Islet precursor cell (in vitro differentiated cells): ENCODE data around the gene RASGRP1.
A peak's percentile ranks its signal among the peaks of the same experiment; 100 is the strongest.

Experiments used
- DNase-seq: peaks from one replicate; pipeline ENCODE4 v3.0.0-alpha.2; 2018

RASGRP1 gene

GRCh38 chr15:38563723-38564519 is 693 bp downstream of the RASGRP1 start:
- DNase-seq, result peak; percentile 82

DNA sequence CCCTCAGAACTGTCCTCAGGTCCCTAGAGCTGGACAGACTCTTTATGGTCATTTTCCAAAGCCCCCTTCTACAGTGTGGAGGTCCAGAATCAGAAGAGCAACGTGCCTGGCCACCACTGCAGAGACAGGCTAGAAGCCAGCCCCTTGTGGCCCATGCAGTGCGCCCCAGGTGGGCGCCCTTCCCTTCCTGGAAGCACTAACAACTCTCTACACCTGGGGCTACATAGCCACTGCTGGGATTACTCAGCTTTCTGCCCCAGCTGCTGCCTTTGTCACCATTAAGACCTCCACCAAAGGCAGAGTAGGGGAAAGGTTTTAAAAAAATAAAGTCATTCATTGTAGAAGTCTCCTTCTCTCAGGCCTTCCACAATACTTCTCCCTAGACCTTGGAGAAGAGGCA is 2.3 kb downstream of the RASGRP1 start:
- DNase-seq, result no peak

DNA sequence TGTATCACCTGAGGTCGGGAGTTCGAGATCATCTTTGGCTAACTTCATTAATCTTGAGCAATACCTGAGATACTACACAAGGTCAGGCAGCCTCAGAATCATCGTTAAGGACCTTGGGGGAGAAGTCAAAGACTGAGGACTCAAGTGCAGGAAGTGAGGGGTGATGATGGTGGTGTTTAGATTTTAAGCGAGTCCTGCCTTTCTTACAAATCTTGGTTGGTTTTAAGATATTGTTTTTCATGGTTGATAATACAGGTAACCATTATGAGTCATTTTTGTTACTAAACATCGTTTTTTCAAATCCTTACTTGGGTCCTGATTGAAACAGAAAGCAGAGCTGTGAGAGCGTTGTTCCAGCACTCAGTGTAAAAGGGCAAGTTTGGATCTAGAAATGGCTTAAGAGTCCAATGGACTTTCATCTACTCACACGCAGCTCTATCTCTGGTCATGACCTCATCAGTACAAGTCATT is 4.1 kb downstream of the RASGRP1 start:
- no peak for DNase-seq

DNA sequence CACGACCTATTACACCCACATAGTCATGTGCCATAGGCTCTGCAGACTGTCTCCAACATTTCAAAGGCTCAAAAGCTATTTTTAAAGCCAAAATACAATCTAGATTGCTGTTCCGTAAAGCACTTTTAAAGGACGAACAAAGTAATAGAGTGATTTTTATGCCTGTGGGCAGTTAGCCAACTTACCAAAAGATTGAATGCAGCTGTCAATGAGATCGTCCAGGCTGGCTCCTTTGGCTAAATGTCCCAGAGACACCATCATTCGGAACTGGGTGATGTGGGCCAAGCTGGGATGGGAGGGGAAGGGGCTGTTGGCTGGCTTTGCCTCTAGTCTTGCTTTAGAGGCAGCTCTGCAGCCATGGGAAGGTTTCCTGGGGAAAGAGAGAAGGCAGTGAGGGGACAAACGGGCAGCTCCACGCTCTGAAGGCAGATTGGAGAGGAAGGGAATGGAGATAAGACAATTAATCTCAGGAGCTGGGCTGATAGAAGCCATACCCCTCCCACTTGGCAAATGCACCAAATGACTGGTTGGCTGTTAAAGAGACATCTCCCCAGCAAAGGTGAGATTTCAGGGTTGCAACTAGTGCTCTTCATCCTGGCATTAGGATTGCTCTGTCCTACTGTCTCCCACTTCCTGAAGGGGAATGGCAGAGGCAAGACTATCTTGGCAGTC is 4.8 kb downstream of the RASGRP1 start:
- DNase-seq, result no peak

GRCh38 chr15:38559131-38559530 is 5.5 kb downstream of the RASGRP1 start:
- no peak for DNase-seq

- DNase-seq, result peak; percentile 58
Observed at GRCh38 chr15:38558372-38559059, 6.1 kb downstream of the RASGRP1 start.

DNA sequence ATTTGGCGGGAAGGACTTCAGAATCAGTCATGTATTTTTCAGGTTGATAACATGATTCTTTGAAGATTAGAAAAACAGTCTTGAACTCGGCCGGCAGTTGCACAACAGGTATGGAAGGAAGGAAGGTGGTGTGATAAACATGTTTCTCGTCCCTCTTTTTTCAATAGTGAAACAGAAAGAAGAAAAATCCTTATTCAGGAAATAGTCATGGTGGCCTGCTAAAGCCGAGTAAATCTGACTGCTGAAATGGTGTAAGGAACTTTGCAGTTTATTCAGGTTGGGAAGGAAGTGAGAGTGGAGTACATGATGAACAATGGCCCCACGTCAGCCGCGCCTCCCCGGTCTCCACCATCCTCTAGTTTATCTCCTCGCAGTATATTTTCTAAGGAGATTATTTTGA is 6.7 kb downstream of the RASGRP1 start:
- no peak for DNase-seq

GRCh38 chr15:38555686-38556334 is 8.8 kb downstream of the RASGRP1 start:
- no peak for DNase-seq

DNA sequence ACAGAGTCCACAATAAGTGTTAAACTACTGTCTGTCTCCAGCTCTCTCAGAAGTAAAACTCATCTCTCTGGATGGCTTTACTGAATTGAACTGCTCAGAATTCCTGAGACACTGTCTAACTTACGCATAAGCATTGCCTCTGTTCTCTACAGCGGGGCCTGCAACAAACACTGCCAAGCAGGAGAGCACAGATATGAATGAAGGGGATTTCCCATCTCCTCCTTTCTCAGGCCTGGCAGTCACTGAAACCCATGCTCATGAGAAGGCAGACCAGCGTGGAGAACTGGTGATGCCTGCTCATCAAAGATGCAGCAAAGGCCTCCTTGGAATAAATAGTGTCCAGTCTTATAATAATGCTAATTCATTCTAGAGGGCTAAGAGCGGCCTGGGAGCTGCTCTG is 10.3 kb downstream of the RASGRP1 start:
- no peak for DNase-seq

DNA sequence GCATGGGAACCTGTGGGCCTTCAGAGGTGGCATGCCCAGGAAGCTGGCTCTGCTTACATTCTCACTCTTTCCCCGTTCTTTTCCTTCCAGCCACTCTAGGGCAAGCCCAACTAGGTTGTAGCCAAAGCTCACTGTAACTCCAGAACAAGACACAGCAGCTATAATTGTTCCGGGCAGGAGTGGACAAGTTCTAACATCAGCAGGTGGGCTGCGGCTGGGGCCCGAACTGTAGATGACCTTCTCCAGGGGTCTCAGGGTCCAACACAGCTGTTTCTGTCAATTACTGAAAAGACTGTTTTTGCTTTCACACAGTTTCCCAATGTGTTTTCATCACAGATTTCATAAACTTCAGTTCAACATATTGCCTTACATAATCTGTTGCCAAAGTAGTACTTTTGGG is 11.5 kb downstream of the RASGRP1 start:
- no peak for DNase-seq

- no peak for DNase-seq
Observed at GRCh38 chr15:38551720-38552648, 12.6 kb downstream of the RASGRP1 start.

GRCh38 chr15:38549222-38549621 is 15.4 kb downstream of the RASGRP1 start:
- no peak for DNase-seq

GRCh38 chr15:38547255-38547997 is 17.2 kb downstream of the RASGRP1 start:
- no peak for DNase-seq

DNA sequence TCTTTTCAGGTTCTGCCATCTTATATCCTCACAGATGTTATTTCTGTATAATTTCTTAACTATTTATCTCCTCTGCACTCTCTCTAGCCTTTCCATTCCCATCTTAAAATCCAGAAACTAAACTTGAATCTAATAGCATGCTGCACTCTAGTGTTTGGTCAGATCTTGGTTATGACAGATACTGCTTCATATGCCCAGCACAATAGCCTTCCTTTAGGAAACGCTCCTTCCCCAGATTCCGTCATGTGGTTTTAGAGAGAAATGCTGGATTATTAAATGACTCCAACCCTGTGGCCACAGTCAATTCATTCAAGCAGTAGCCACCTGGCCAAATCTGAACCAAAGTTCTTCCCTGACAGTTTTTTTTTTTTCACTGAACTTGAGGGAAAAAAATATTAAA is 19.4 kb downstream of the RASGRP1 start:
- DNase-seq, result no peak

DNA sequence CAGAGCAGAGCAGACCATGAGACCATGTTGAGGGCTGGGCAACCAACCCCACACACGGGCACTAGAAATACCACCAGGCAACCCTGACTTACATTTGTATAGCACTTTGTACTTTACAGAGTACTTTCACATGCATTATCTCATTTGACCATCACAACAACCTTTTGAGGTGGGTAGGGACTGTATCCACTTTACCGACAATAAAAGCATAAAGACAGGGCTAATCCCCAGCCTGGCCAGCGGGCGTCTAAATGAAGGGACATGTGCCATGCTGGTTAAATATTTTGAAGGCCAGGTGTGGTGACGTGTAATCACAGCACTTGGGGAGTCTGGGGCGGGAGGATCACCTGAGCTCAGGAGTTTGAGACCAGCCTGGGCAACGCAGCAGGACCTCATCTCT is 23.6 kb downstream of the RASGRP1 start:
- DNase-seq, result no peak

DNA sequence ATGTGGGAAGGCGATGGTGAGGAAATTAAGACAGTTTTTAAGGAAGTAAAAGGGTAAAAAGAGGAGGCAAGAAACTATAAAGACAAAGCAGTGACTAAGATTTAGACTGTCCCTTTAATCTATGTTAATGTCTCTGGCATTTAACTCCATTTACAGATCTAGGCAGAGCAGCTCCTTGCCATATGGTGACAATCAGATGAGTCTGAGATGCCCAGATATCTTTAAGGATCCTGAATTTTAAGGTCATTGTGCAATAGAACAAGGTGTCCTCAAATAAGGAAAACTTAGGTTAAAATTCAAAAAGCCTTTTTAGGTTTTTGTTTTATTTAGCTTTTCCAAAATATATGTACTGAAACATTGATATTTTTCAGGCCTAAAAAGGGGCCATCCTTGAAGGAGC is 24.1 kb downstream of the RASGRP1 start:
- DNase-seq, result no peak

DNA sequence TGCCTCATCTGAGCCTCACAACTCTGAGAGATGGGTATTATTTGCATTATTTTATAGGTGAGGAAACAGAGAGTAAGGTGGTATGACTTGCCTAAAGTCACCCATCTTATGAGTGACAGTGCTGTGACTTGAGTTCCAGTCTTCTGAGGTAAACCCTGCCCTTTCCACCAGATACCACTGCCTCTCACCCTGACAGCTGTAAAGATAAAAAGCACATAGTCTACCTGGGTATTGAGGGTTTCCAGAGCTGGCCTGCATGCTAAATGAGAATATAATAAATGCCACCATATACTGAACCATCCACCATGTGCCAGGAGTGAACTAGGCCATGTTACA is 25.6 kb downstream of the RASGRP1 start:
- DNase-seq, result no peak

GRCh38 chr15:38538328-38539007 is 26.1 kb downstream of the RASGRP1 start:
- DNase-seq, result no peak

- no peak for DNase-seq
Observed at GRCh38 chr15:38536201-38536676, 28.4 kb downstream of the RASGRP1 start.

DNA sequence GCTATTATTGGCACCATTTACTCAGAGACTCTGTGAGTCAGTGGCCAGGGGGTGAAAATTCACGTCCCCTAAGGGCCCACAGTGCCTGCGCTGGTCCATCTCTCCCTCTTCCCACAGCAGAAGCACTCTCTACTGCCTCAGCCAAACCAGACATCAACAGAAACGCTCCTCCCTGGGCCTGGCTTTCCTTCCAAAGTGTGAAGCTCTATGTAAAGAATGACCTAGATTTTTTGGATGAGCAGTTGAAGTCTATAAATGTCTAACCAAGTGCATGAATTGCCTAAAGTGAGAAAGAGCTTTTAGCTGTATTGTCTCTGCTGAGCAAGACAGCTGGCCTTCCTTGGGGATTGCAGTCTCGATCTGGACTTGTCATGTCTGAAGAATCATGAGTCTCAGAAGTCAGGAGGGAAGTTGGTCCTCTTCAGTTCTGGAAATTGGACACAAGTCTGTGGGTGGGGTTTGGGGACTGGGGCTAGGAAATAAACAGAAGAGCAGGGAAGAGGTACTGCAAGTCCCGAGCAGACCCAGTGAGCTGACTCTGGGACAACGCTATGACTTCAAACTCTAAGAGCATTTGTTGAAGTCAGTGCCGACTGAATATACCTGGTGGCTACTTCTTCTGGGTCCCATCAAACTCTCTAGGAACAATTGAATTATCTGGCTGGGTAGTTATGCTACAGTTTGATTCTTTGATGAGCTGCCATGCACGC is 29.0 kb downstream of the RASGRP1 start:
- DNase-seq, result peak; percentile 60
